Fibroblast of lung (primary cell): ENCODE data around the gene SDK1.

Experiments
- CTCF ChIP-seq, 2 donors: IDR thresholded peaks in 1 of 2; conservative IDR thresholded peaks in 1 of 2; 1 replicate in 1 of 2; 2 replicates in 1 of 2; pipeline ENCODE4 v1.5.1; 2011 to 2012; ENCODE audit warnings: low read length in 2 of 2, control low read depth in 1 of 2, inconsistent platforms in 1 of 2, low read depth in 1 of 2, mild to moderate bottlenecking in 1 of 2
- EZH2 ChIP-seq: IDR thresholded peaks from 2 replicates; pipeline ENCODE4 v1.5.1; 2012; ENCODE audit warnings: low read length, control low read depth, mild to moderate bottlenecking; ENCODE audit errors: missing control alignments

DNA sequence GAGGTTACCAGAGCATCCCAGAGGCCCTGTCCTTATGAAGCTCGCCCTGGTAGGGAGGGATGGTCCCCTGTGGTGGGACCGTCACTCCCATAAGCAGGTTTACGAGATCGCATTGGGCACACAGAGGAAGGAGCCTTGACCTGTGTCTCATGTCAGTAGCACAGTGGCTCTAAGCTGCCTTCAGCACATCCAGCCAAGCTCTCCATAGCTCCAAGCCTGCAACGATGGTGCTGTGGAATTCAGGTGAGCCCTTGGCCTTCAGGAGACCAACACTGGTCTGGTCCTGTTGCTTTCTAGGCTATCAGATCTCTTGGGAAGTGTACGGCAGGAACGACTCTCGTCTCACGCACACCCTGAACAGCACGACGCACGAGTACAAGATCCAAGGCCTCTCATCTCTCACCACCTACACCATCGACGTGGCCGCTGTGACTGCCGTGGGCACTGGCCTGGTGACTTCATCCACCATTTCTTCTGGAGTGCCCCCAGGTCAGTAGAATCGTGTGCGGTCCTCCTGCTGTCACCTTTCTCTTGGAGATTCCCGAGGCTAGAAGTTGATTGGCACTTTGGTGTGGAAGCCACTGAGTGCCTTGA is 775.7 kb downstream of the SDK1 start:
- TF ChIP-seq CTCF (conservative IDR thresholded peaks at IDR 0.05 in 1 of 2, IDR thresholded peaks at IDR 0.05 in 1 of 2; ENCODE audit: low read depth in 1 of 2, low read length in 2 of 2) (no peak), EZH2 (no peak)
